Stimulated activated CD8-positive, alpha-beta memory T cell treated with anti-CD3 and anti-CD28 coated beads, Interleukin-12 subunit alpha, Interleukin-12 subunit beta, amount 100 ng/mL, for 4 hours (primary cell): ENCODE measurements around the gene TUBG2.

Source experiments
- DNase-seq: peaks from one replicate; pipeline ENCODE4 v3.0.0-alpha.2; 2020; ENCODE audit warnings: low read depth

TUBG2 gene

GRCh38 chr17:42677012-42677857, 18.2 kb downstream of the TUBG2 start:
- DNase-seq, result peak; percentile 91

- DNase-seq, result peak; percentile 64
Observed at GRCh38 chr17:42677921-42678781, 19.1 kb downstream of the TUBG2 start.

DNA sequence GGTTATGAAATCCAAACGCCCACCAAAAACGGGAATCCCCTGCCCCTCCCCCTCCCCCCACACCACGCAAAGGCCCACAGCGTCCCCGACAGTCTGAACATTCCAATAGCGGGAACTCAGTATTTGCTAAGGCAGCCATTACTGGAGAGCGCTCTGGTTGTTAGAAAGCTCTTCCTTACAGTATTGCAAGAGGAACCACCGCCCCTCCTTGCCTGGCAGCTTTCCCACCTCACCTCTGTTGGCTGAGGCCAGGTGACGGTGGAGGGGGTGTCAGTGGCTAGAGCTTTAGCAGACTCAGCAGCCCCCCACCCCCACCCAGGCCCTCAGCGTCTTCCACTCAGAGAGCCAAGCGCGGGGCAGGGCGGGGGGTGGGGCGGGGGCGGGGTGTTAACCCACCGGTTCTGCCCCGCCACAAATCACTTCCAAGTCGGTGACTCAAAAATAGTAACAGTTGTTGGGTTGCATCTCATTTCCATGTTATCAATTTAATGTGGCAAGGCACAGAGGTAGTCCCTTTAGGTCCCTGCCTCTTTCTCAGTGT, 19.9 kb downstream of the TUBG2 start:
- no peak for DNase-seq

DNA sequence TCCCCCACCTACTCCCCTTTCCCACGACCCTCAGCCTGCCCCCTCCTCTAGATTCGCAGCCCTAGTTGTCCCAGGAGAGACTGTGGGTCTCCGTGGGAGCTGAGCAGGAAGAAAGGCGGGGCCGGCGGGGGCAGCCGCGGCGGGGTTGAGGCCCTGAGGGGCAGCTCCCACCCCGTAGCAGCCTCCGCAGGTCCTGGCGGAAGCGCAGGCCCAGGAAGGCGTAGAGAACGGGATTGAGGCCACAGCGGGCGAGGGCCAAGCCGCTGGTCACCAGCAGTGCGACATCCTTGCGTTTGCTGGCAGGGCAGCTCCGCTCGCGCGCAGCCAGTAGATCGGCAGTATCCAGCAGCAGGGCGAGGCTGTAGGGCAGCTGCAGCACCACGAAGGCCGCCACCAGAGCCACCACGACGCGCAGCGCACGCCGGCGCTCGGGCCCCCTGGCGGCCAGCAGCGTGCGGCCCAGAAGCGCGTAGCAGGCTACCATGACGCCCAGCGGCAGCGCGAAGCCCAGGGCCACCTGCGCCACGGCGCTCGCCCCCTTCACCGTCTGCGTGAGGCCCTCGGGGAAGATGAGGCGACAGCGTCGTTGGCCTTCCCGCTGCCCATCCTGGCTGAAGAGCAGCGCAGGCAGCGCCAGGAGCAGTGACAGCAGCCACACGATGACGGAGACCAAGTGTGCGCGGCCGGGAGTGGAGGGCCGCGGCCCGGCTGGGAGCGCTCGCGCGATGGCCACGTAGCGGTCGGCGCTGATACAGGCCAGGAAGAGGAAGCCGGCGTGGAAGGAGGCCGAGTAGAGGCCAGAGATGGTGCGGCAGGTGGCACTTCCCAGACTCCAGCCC, 20.6 kb downstream of the TUBG2 start:
- peak; percentile 57 for DNase-seq

DNA sequence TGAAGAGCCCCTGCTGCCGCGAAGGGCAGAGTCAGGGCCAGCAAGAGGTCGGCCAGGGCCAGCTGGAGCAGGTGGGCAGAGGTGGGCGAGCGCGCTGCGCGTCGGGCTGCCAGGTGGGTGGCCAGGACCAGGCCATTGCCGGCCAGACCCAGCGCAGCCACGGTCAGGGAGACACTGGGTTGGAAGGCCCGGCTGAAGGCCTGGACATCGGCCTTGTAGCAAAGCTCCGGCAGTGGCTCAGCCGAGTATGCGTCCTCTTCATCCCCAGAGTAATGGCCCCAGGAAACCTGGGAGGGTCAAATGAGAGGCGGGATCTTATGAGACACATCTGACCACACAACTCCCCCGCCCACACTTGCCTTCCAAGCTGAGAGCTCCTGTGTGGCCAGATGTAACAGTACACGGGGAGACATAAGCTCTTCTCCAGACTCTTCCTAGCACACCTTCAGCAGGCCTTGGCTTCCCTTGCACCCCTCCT, 21.3 kb downstream of the TUBG2 start:
- no peak for DNase-seq

GRCh38 chr17:42681976-42682721, 23.1 kb downstream of the TUBG2 start, which contains the start of gene CNTNAP1:
TSS of gene CNTNAP1 (plus strand) at chr17:42682531. CDS start at chr17:42682830, 299 bp downstream.
- DNase-seq, result no peak

DNA sequence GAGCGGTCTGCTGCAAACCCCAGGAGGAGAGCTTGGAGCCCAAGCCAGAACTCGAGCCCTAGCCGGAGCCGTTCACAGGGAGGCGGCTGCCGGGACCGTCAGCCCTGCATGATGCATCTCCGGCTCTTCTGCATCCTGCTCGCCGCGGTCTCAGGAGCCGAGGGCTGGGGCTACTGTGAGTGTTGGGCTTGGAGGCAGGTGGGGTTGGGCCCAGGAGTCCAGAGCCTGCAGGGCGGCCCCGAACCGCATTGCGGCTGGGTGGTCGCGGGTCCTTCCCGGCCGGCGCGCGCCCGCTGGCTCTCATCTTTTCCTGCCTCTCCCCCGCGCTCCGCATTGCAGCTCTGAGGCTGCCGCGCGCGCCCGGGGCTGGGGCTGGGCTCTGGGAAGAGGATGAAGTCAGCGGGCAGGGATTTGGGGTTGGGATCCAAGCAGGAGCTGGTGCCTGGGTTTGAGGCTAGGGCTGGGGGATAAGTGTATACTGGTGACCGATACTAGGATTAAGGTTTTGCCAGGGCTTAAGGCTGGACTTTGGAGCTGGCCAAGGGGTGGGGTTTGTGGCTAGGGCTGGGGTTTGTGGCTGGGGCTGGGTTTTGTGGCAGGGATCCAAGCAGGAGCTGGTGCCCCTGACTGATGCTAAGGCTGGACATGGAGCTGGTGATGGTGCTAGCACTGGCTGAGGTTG, 23.8 kb downstream of the TUBG2 start:
- DNase-seq, result no peak

GRCh38 chr17:42683407-42684034, 24.4 kb downstream of the TUBG2 start:
- DNase-seq, result no peak

DNA sequence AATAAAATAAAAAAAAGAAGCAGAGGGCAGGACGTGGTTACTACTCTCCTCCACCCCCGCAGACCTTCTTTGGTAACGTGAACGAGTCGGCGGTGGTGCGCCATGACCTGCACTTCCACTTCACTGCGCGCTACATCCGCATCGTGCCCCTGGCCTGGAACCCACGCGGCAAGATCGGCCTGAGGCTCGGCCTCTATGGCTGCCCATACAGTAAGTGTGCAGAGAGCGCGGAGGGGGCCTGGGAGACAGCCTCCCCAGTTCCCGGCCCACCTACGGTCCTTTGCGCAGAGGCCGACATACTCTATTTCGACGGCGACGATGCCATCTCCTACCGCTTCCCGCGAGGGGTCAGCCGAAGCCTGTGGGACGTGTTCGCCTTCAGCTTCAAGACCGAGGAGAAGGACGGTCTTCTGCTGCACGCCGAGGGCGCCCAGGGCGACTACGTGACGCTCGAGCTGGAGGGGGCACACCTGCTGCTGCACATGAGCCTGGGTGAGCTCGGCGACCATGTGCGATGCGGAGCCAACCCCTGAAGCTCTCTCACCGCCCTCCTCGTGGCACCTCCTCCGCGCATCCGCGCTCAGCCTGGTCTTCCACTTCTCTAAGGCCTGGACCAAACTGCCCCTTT, 26.0 kb downstream of the TUBG2 start:
- no peak for DNase-seq

DNA sequence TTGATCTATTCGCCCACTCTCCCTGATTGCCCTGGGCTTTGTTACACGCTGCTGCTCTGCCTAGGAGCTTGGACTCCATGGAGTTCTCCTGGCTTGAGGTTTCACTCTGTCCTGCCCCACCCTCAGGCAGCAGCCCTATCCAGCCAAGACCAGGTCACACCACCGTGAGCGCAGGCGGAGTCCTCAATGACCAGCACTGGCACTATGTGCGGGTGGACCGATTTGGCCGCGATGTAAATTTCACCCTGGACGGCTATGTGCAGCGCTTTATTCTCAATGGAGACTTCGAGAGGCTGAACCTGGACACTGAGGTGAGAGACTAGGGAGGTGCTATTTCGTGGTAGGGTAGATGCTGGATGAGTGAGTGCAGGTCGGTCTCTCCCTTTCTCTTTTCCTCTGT, 26.7 kb downstream of the TUBG2 start:
- DNase-seq, result no peak

DNA sequence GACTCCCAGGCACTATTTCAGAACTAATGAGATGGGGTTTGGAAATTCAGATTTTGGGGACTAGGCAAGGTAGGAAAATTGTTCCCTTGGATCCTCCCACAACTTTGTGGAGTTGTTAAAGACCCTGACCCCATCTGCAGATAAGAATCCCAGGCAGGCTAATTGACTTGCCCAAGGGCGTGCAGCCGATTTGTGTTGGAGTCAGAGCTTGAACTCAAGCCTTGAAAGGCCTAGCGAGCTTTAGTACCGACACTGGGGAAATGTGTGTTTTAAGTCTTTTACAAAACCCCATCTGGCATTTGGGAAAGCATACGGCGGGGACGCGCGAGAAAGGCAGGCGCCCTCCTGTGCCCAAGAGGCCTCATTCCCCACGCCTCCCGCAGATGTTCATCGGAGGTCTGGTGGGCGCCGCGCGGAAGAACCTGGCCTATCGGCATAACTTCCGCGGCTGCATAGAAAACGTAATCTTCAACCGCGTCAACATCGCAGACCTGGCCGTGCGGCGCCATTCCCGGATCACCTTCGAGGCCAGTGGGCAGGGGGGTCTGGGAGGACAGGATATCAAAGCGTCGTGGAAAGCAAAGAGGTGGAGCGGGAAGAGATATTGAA, 27.5 kb downstream of the TUBG2 start:
- no peak for DNase-seq

DNA sequence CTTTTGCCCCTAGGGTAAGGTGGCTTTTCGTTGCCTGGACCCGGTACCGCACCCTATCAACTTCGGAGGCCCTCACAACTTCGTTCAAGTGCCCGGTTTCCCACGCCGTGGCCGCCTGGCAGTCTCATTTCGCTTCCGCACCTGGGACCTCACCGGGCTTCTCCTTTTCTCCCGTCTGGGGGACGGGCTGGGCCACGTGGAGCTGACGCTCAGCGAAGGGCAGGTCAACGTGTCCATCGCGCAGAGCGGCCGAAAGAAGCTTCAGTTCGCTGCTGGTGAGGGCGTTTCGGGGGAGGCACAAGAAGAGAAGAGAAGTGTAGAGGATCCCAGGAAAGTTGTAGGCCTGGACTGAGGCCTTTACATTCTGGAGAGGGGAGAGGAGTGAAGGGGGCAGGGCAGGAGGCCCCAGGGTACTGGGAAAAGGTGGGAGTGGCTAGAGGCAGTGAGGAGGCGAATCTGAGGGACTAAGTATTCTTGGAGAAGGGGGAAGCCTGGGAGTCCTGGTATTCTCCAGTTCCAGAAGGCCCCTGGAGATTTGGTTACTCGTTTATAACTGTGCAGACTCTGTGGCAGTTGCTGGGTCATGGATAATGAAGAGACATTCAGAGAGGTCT, 28.7 kb downstream of the TUBG2 start:
- no peak for DNase-seq

DNA sequence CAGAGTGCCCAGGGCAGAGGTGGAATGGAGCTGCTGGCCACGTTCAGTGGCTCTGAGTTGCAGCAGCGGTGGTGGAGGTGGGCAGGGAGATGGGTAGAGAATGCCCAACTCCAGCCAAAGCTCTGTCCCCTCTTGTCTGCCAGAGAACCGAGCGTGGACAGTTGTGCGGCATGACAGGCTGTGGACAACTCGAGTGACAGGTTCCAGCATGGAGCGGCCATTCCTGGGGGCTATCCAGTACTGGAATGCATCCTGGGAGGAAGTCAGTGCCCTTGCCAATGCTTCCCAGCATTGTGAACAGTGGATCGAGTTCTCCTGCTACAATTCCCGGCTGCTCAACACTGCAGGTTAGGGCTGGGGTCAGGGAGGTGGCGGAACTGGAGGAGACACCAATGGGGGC, 31.5 kb downstream of the TUBG2 start:
- DNase-seq, result no peak

GRCh38 chr17:42691021-42691545, 32.0 kb downstream of the TUBG2 start:
- DNase-seq, result no peak

GRCh38 chr17:42692489-42692888, 33.4 kb downstream of the TUBG2 start:
- no peak for DNase-seq

- no peak for DNase-seq
Observed at GRCh38 chr17:42694524-42694923, 35.4 kb downstream of the TUBG2 start.

DNA sequence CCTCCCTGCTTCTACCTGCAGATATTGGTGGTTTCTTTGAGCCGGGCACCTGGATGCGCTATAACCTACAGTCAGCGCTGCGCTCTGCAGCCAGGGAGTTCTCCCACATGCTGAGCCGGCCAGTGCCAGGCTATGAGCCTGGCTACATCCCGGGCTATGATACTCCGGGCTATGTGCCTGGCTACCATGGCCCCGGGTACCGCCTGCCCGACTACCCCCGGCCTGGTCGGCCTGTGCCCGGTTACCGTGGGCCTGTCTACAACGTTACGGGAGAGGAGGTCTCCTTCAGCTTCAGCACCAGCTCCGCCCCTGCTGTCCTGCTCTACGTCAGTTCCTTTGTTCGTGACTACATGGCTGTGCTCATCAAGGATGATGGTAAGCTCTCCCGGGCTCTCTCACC, 36.4 kb downstream of the TUBG2 start:
- no peak for DNase-seq

GRCh38 chr17:42697108-42697811, 38.2 kb downstream of the TUBG2 start:
- DNase-seq, result no peak
